Natural killer cell (primary cell): ENCODE data around the gene CYTH1. TPM values are rescaled to one million over a fixed set of nuclear protein-coding genes. Genes with fewer than 3 reads are reported as not detected.

ENCODE experiments used
- ATAC-seq, 3 donors: fragments of 150-1000 bp in 2 of 3; fragments of 200-7000 bp in 1 of 3; cut with Tn5 transposase; 1 replicate in 1 of 3; 2 replicates in 2 of 3; pipeline ENCODE4 v1.10.0; 2021; ENCODE audit warnings: mild to moderate bottlenecking in 2 of 3, moderate library complexity in 2 of 3
- DNase-seq, 2 donors: peaks; one replicate each; pipeline versions ENCODE4 v3.0.0 to v3.0.0-alpha.2; 2013 to 2021; ENCODE audit warnings: mixed read lengths in 1 of 2
- H3K27ac ChIP-seq: one replicate; pipeline ENCODE4 v1.5.1; 2013; ENCODE audit warnings: mild to moderate bottlenecking, low read length
- H3K27me3 ChIP-seq: one replicate; pipeline ENCODE4 v1.6.1; 2013; ENCODE audit warnings: low read length; ENCODE audit not compliant: control insufficient read depth, insufficient read depth
- H3K36me3 ChIP-seq: one replicate; pipeline ENCODE4 v1.6.1; 2013; ENCODE audit warnings: low read length; ENCODE audit not compliant: control insufficient read depth, insufficient read depth
- H3K4me1 ChIP-seq: one replicate; pipeline ENCODE4 v1.6.1; 2013; ENCODE audit warnings: low read length; ENCODE audit not compliant: control insufficient read depth, insufficient read depth
- H3K4me3 ChIP-seq: one replicate; pipeline ENCODE4 v1.5.1; 2013; ENCODE audit warnings: low read length
- H3K9me3 ChIP-seq: one replicate; pipeline ENCODE4 v1.6.1; 2013; ENCODE audit warnings: low read length; ENCODE audit not compliant: control insufficient read depth, insufficient read depth
- H3K27ac Mint-ChIP-seq, 2 donors: one replicate each; pipeline ENCODE4 v1.8.0; 2022; ENCODE audit warnings: mild to moderate bottlenecking in 2 of 2, mixed read lengths in 2 of 2, moderate library complexity in 1 of 2
- H3K27me3 Mint-ChIP-seq, 2 donors: one replicate each; pipeline ENCODE4 v1.8.0; 2022; ENCODE audit warnings: low read depth in 2 of 2, mixed read lengths in 2 of 2
- H3K36me3 Mint-ChIP-seq: one replicate; pipeline ENCODE4 v1.8.0; 2022; ENCODE audit warnings: mixed read lengths
- H3K4me1 Mint-ChIP-seq, 2 donors: one replicate each; pipeline ENCODE4 v1.8.0; 2022; ENCODE audit warnings: mixed read lengths in 2 of 2
- H3K4me3 Mint-ChIP-seq: one replicate; pipeline ENCODE4 v1.8.0; 2022; ENCODE audit warnings: mild to moderate bottlenecking, moderate library complexity, mixed read lengths
- H3K9me3 Mint-ChIP-seq, 2 donors: one replicate each; pipeline ENCODE4 v1.8.0; 2022; ENCODE audit warnings: mixed read lengths in 2 of 2
- WGBS: methylation state at CpG from one replicate; pipeline ENCODE4 v1.1.7; 2013; ENCODE audit warnings: missing lambda C conversion rate; ENCODE audit not compliant: insufficient coverage; 5-methylcytosine and 5-hydroxymethylcytosine counted together
- intact Hi-C: fragments of 100-400 bp; cut with micrococcal nuclease; formaldehyde crosslinking; loops from one replicate; pipeline ENCODE4 v1.14.2; 2022
- total RNA-seq, 4 donors: library from RNA; stranded (reverse); fragments of 120-200 nt in 1 of 4; gene quantifications; one replicate each; pipeline versions ENCODE4 v1.2.3 to v1.2.4, GENCODE V29; 2013 to 2022
- TF ChIP-seq, protein P1 (sequence below): fragments of 200-600 bp; IDR thresholded peaks from one replicate; pipeline ENCODE4 v1.8.0; 2022; ENCODE audit warnings: antibody characterized with exemption

CYTH1 gene
- total RNA-seq, 3 donors from 2014 or later (not counting 1 experiment from before 2014, with no cell fraction given), result 437 to 514 (median 457) TPM

DNA sequence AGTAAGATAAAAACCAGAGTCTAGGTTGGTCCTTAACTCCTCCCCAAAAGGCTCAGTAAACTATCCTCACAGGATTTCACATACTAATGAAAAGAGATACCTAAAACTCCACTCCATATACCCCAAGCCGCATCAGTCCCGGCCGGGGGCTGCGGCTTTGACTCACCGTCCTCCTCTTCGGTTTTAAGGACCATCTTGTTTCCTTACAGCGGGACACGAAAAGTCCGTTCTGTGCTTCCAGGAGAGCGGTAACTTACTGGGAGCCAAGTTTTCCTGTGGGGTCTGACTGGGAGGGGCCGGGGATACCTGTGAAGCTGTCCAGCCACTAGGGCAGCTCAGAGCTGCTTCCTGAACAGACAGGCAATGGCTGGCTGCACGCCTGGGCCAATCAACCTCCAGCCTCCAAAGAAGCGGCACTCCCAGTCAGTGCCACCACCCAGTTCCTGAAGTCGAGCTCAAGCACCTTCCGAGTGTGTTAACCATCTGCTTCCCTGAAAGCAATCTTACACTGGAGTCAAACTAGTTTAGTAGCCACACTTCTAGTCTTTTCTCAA, 45.5 kb downstream of the CYTH1 start:
- under 1% methylated on average over 15 of the region's 15 CpGs for WGBS
- peaks cover 91% of the 10 kb centered on the region in 2 donors for H3K4me1 Mint-ChIP-seq
- TF ChIP-seq, protein P1, sequence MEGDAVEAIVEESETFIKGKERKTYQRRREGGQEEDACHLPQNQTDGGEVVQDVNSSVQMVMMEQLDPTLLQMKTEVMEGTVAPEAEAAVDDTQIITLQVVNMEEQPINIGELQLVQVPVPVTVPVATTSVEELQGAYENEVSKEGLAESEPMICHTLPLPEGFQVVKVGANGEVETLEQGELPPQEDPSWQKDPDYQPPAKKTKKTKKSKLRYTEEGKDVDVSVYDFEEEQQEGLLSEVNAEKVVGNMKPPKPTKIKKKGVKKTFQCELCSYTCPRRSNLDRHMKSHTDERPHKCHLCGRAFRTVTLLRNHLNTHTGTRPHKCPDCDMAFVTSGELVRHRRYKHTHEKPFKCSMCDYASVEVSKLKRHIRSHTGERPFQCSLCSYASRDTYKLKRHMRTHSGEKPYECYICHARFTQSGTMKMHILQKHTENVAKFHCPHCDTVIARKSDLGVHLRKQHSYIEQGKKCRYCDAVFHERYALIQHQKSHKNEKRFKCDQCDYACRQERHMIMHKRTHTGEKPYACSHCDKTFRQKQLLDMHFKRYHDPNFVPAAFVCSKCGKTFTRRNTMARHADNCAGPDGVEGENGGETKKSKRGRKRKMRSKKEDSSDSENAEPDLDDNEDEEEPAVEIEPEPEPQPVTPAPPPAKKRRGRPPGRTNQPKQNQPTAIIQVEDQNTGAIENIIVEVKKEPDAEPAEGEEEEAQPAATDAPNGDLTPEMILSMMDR, result no peak
- intact Hi-C loops, result loop anchor here (1.0 kb wide), 2 partner anchors 9 to 12 kb away; no protein-coding TSS in a partner anchor
- Histone ChIP-seq H3K36me3 (no peaks in the 10 kb centered on the region), H3K4me3 (peak overlapping the region; percentile 67), H3K4me1 (peaks cover 69% of the 10 kb centered on the region), H3K27me3 (no peaks in the 10 kb centered on the region), H3K9me3 (no peaks in the 10 kb centered on the region), H3K27ac (peak overlapping the region; percentile 75)
- H3K9me3 Mint-ChIP-seq, result no peaks in the 10 kb centered on the region
- H3K27me3 Mint-ChIP-seq, result no peaks in the 10 kb centered on the region
- H3K36me3 Mint-ChIP-seq, result no peaks in the 10 kb centered on the region
- peak overlapping the region; percentile 95 for H3K4me3 Mint-ChIP-seq
- peak; percentile 53 to 84 for DNase-seq
- peak; percentile 63 to 82 (median 77) for ATAC-seq
- peak overlapping the region; percentile 93 for H3K27ac Mint-ChIP-seq

DNA sequence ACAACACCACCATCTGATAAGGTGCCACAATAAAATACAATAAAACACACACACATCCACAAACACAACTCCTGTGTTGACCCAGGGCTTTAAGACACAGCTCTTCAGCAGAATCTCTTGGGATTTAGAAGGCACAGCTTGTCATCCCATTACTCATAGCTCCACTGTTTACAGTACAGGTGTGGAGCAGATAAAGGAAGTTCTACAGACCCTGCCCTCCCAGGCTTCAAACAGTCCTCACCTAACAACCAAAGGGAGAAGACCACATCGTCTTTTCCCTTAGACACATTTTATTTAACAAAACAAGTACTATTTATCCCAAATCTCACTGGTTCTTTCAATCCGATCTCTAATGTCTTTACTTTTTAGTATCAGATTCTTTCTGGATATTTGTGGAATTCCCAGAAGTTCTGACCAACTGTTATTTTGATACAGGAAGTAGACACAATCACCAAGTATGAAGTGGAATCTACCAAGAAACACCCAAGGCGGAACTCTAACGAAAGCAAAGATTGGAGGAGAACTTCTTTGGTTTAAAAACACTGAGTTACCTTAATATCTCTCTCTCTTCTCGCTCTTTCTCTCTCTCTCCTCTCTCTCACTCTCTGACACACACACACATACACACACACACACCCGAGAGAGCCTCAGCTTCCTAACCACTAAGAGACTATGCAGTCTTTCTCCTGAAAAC, 46.1 kb downstream of the CYTH1 start:
- H3K27me3 Mint-ChIP-seq, result no peaks in the 10 kb centered on the region
- peak in 1 of 2 donors; percentile 65 for DNase-seq
- WGBS, result 0% methylated on average over 6 of the region's 6 CpGs

DNA sequence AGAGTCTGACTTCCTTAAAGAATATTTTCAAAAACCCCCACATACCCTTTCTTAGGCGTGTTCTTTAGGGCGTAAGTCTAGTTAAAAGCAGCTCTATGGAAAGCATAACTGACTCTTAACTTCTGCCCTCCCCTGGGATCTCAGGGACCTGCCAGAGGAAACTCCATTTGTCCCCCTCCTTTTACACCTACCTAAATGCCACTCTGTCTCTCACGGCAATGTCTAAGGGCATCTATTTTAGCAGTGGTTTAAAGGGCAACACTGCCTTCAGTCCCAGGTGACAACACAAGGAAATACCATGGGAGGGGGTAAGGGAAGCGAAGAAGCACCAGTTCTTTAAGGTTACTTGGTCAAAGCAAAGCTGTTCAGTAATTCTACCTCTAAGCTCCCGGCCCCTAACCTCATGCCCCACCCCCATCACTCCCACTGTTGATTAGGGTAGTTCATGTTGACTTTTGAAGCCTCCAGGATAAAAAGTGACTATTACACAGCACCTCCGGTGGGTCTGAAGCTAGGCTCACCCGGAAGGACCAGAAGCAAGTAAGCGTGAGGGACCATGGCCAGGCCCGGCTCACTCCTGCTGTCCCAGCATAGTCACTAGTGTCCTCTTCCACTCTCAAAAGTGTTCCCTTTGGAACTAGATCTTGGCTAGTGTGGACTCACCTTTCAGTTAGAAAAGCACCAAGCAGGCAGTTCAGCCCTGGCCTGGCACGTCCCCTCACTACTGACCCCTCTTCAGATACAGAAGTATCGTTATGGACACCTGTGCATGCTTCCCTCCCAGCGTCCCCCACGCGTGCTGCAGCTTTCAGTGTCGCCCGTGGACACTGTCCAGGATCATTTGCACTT, 47.1 kb downstream of the CYTH1 start:
- Histone ChIP-seq H3K4me3 (peak overlapping the region; percentile 67), H3K4me1 (peaks cover 71% of the 10 kb centered on the region), H3K27ac (peak overlapping the region; percentile 75), H3K9me3 (no peaks in the 10 kb centered on the region), H3K36me3 (no peaks in the 10 kb centered on the region), H3K27me3 (no peaks in the 10 kb centered on the region)
- TF ChIP-seq, protein P1, result no peak
- Mint-ChIP-seq H3K36me3 (no peaks in the 10 kb centered on the region), H3K27ac (peak overlapping the region; percentile 93), H3K4me3 (peak overlapping the region; percentile 95), H3K27me3 (no peaks in the 10 kb centered on the region), H3K4me1 (peaks cover 88 to 90% of the 10 kb centered on the region in 2 donors), H3K9me3 (no peaks in the 10 kb centered on the region)
- DNase-seq (peak in 1 of 2 donors; percentile 39), ATAC-seq (peak in 2 of 3 donors; percentile 7 to 9)
- WGBS, result 44% methylated on average over 14 of the region's 16 CpGs
- intact Hi-C loops, result no loop called here

More for the DNA sequence above, 46.1 kb downstream of the CYTH1 start:
- H3K9me3 Mint-ChIP-seq, result no peaks in the 10 kb centered on the region
- H3K4me1 Mint-ChIP-seq, result peaks cover 91% of the 10 kb centered on the region in 2 donors
- Histone ChIP-seq H3K36me3 (no peaks in the 10 kb centered on the region), H3K27ac (peak overlapping the region; percentile 75), H3K9me3 (no peaks in the 10 kb centered on the region), H3K4me3 (peak overlapping the region; percentile 67), H3K27me3 (no peaks in the 10 kb centered on the region), H3K4me1 (peaks cover 68% of the 10 kb centered on the region)
- H3K27ac Mint-ChIP-seq, result peak overlapping the region; percentile 93
- intact Hi-C loops, result loop anchor here (1.0 kb wide), 1 partner anchor 12 kb away; no protein-coding TSS in a partner anchor
- no peaks in the 10 kb centered on the region for H3K36me3 Mint-ChIP-seq
- TF ChIP-seq, protein P1, result no peak
- peak overlapping the region; percentile 95 for H3K4me3 Mint-ChIP-seq
- peak; percentile 27 to 48 (median 40) for ATAC-seq
